ENCODE data around the gene TSPAN18.

The TSPAN18 gene

GRCh38 chr11:44848203-44848962 lies 121.6 kb downstream of the TSPAN18 start:
- DNase-seq (ENCODE audit: low spot score), result no peak

- no peak for DNase-seq (ENCODE audit: low spot score)
Measured at GRCh38 chr11:44848963-44849350, 122.2 kb downstream of the TSPAN18 start.

- no peak for DNase-seq (ENCODE audit: low spot score)
Measured at GRCh38 chr11:44849424-44849823, 122.7 kb downstream of the TSPAN18 start.

GRCh38 chr11:44849922-44850321 lies 123.2 kb downstream of the TSPAN18 start:
- no peak for DNase-seq (ENCODE audit: low spot score)

- no peak for DNase-seq (ENCODE audit: low spot score)
Measured at GRCh38 chr11:44851496-44851895, 124.7 kb downstream of the TSPAN18 start.

- no peak for DNase-seq (ENCODE audit: low spot score)
Measured at GRCh38 chr11:44852159-44852747, 125.5 kb downstream of the TSPAN18 start.

GRCh38 chr11:44852952-44853351 lies 126.2 kb downstream of the TSPAN18 start:
- DNase-seq (ENCODE audit: low spot score), result no peak

- DNase-seq (ENCODE audit: low spot score), result no peak
Measured at GRCh38 chr11:44853666-44854065, 126.9 kb downstream of the TSPAN18 start.

GRCh38 chr11:44854086-44854485 lies 127.3 kb downstream of the TSPAN18 start:
- DNase-seq (ENCODE audit: low spot score), result no peak

GRCh38 chr11:44854741-44855492 lies 128.2 kb downstream of the TSPAN18 start:
- DNase-seq (ENCODE audit: low spot score), result no peak

- DNase-seq (ENCODE audit: low spot score), result no peak
Measured at GRCh38 chr11:44855493-44855849, 128.7 kb downstream of the TSPAN18 start.

- DNase-seq (ENCODE audit: low spot score), result no peak
Measured at GRCh38 chr11:44857490-44858090, 130.8 kb downstream of the TSPAN18 start.

GRCh38 chr11:44858796-44859527 lies 132.2 kb downstream of the TSPAN18 start:
- no peak for DNase-seq (ENCODE audit: low spot score)

- DNase-seq (ENCODE audit: low spot score), result no peak
Measured at GRCh38 chr11:44859528-44859925, 132.8 kb downstream of the TSPAN18 start.

GRCh38 chr11:44860346-44860745 lies 133.6 kb downstream of the TSPAN18 start:
- no peak for DNase-seq (ENCODE audit: low spot score)

GRCh38 chr11:44861849-44862557 lies 135.2 kb downstream of the TSPAN18 start:
- no peak for DNase-seq (ENCODE audit: low spot score)

GRCh38 chr11:44862558-44863101 lies 135.9 kb downstream of the TSPAN18 start:
- no peak for DNase-seq (ENCODE audit: low spot score)

- DNase-seq (ENCODE audit: low spot score), result no peak
Measured at GRCh38 chr11:44863231-44863630, 136.5 kb downstream of the TSPAN18 start.

- no peak for DNase-seq (ENCODE audit: low spot score)
Measured at GRCh38 chr11:44865866-44866272, 139.1 kb downstream of the TSPAN18 start.

- no peak for DNase-seq (ENCODE audit: low spot score)
Measured at GRCh38 chr11:44866286-44866685, 139.5 kb downstream of the TSPAN18 start.

- no peak for DNase-seq (ENCODE audit: low spot score)
Measured at GRCh38 chr11:44868021-44868420, 141.3 kb downstream of the TSPAN18 start.
